ENCODE data around the gene LRRC17. TPM values are rescaled to one million over a fixed set of nuclear protein-coding genes. Genes with fewer than 3 reads are reported as not detected.

The LRRC17 gene
- total RNA-seq, 2 experiments from 2014 or later: 0.22 TPM; not detected in 1

GRCh38 chr7:102892631-102893278, 20.0 kb upstream of the LRRC17 start:
- Histone ChIP-seq H3K9me3 (ENCODE audit: control insufficient read depth in 1 of 2, insufficient read depth in 1 of 2, low read length in 2 of 2) (no peaks in the 10 kb centered on the region), H3K4me1 (ENCODE audit: insufficient read depth, low read length) (no peaks in the 10 kb centered on the region), H3K36me3 (ENCODE audit: insufficient read depth, low read length) (no peaks in the 10 kb centered on the region), H3K4me3 (ENCODE audit: low read length) (no peak overlapping the region), H3K27me3 (ENCODE audit: control insufficient read depth in 1 of 2, insufficient read depth in 2 of 2, low read length in 2 of 2) (no peaks in the 10 kb centered on the region), H3K27ac (ENCODE audit: low read depth in 1 of 2, low read length in 2 of 2) (no peak overlapping the region)
- no peak overlapping the region for H3K4me3 Mint-ChIP-seq
- H3K27ac Mint-ChIP-seq: no peak overlapping the region
- ATAC-seq (ENCODE audit: poor library complexity): no peak
- no peak for TF ChIP-seq CTCF (IDR thresholded peaks at IDR 0.05)
- intact Hi-C loops (cut with DNase I, micrococcal nuclease): no loop called here
- no peaks in the 10 kb centered on the region for H3K36me3 Mint-ChIP-seq (ENCODE audit: low read depth)
- POLR2A ChIA-PET: no interaction called here
- no peaks in the 10 kb centered on the region for H3K4me1 Mint-ChIP-seq (ENCODE audit: low read depth)
- no peaks in the 10 kb centered on the region for H3K9me3 Mint-ChIP-seq
- CTCF ChIA-PET: no interaction called here
- no peaks in the 10 kb centered on the region for H3K27me3 Mint-ChIP-seq
- no peak for DNase-seq

GRCh38 chr7:102895602-102896001, 17.2 kb upstream of the LRRC17 start:
- no peaks in the 10 kb centered on the region for H3K9me3 Mint-ChIP-seq
- no peak for ATAC-seq (ENCODE audit: poor library complexity)
- Histone ChIP-seq H3K4me3 (ENCODE audit: low read length) (no peak overlapping the region), H3K9me3 (ENCODE audit: control insufficient read depth in 1 of 2, insufficient read depth in 1 of 2, low read length in 2 of 2) (no peaks in the 10 kb centered on the region), H3K36me3 (ENCODE audit: insufficient read depth, low read length) (no peaks in the 10 kb centered on the region), H3K27ac (ENCODE audit: low read depth in 1 of 2, low read length in 2 of 2) (no peak overlapping the region), H3K4me1 (ENCODE audit: insufficient read depth, low read length) (no peaks in the 10 kb centered on the region), H3K27me3 (ENCODE audit: control insufficient read depth in 1 of 2, insufficient read depth in 2 of 2, low read length in 2 of 2) (no peaks in the 10 kb centered on the region)
- no peaks in the 10 kb centered on the region for H3K4me1 Mint-ChIP-seq (ENCODE audit: low read depth)
- H3K27ac Mint-ChIP-seq: no peak overlapping the region
- H3K4me3 Mint-ChIP-seq: no peak overlapping the region
- DNase-seq: no peak
- no peaks in the 10 kb centered on the region for H3K36me3 Mint-ChIP-seq (ENCODE audit: low read depth)
- ChIA-PET POLR2A (no interaction called here), CTCF (no interaction called here)
- no peaks in the 10 kb centered on the region for H3K27me3 Mint-ChIP-seq
- TF ChIP-seq CTCF (IDR thresholded peaks at IDR 0.05): no peak
- intact Hi-C loops (cut with DNase I, micrococcal nuclease): no loop called here

GRCh38 chr7:102896585-102896984, 16.2 kb upstream of the LRRC17 start:
- POLR2A ChIA-PET: no interaction called here
- no peak overlapping the region for H3K27ac Mint-ChIP-seq
- H3K4me1 ChIP-seq (ENCODE audit: insufficient read depth, low read length): no peaks in the 10 kb centered on the region
- H3K27me3 ChIP-seq (ENCODE audit: control insufficient read depth in 1 of 2, insufficient read depth in 2 of 2, low read length in 2 of 2): no peaks in the 10 kb centered on the region
- no peak for DNase-seq
- no peaks in the 10 kb centered on the region for H3K4me1 Mint-ChIP-seq (ENCODE audit: low read depth)
- H3K9me3 Mint-ChIP-seq: no peaks in the 10 kb centered on the region
- H3K27ac ChIP-seq (ENCODE audit: low read depth in 1 of 2, low read length in 2 of 2): no peak overlapping the region
- TF ChIP-seq CTCF (IDR thresholded peaks at IDR 0.05): no peak
- no peak for ATAC-seq (ENCODE audit: poor library complexity)
- intact Hi-C loops (cut with DNase I, micrococcal nuclease): no loop called here
- H3K36me3 Mint-ChIP-seq (ENCODE audit: low read depth): no peaks in the 10 kb centered on the region
- H3K4me3 Mint-ChIP-seq: no peak overlapping the region
- no peaks in the 10 kb centered on the region for H3K27me3 Mint-ChIP-seq
- H3K9me3 ChIP-seq (ENCODE audit: control insufficient read depth in 1 of 2, insufficient read depth in 1 of 2, low read length in 2 of 2): no peaks in the 10 kb centered on the region
- CTCF ChIA-PET: no interaction called here
- no peaks in the 10 kb centered on the region for H3K36me3 ChIP-seq (ENCODE audit: insufficient read depth, low read length)
- no peak overlapping the region for H3K4me3 ChIP-seq (ENCODE audit: low read length)
